NOMO-1 treated with dmso at 0.1 percent for 144 hours (cell line): ENCODE results near the gene PDE6A.

Source experiments
- DNase-seq: peaks from one replicate; lab custom pipeline; 2025; ENCODE audit not compliant: unreplicated experiment; lab: John Stamatoyannopoulos, UW

PDE6A gene

DNA sequence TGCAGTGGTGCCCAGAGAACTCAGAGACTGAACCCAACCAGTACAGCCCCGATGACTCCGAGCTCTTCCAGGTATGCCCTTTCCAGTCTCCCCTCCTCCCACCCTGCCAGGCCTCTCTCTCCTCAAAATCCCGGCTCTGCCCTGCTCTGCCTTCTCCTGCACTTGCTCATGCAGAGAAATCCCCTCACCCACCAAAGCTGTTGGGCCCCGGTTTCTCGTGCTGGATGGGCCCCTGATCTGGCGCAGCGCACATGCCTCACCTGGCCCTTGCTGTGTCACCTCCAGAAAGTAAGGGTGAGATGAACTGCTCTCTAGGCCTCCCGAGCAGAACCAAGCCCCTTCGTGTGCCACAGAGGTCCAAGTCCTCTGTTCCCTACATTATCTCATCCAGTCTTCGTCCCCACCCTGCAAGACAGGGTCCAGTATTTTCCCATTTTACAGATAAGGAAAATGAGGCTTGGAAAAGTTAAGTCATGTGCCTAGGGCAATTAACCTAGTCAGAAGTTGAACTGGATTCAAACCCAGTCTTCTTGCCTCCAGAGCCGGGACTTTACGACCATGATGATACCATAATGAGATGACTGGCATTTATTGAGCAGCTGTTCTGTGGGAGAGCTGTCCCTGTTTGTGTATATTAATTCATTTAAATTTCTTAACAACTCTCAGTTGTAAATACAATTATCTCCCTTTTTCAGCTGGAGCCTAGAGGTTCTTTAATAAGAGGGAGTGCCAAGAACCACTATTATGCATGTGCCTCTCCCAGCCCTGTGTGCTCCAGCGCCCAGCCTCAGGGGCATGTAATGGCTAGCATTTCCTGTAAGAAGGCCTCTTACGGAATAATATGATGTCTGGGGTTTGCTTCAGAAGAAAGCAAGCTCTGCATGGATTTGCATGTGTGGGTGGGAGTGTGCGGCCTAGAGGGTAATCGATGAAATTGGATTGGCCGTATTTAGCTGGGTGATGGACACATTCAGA lies 123.8 kb downstream of the PDE6A start:
- DNase-seq, result no peak

DNA sequence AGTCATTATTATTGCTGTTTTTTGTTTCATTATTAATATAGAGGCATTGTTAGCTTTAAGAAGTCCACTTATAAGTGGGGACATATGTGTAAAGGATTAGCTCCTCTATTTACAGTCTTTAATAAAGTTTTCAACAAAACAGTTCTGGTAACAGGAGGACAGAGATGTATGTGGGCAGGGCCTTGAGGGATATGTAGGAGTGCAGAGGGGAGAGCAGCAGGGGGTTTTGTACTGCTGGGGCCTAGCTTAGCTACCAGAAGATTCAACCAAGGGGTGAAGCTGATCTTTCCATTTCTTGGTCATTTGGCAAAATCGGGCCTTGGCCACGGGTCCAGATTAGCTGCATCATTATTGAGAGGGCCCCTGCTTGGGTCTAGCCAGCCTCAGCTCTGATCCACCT lies 124.6 kb downstream of the PDE6A start:
- no peak for DNase-seq

DNA sequence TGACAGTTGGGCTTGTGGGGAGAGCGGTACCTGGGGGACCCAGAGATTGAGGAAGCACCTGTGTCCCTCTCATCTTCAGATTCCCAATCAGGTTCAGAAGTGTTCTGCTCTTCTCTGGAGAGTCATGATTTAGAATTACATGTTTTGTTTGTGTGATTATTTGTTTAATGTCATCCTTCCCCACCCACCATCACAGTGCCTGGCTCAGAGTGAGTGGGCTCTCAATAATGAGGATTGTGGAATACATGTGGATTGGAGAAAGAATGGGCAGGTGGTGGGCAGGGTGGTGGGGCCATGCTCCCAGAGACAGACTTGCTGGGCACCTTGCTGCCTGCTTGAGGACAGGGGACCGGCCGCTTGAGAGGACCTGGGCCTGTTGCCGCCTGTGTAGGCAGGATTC lies 126.5 kb downstream of the PDE6A start:
- no peak for DNase-seq

DNA sequence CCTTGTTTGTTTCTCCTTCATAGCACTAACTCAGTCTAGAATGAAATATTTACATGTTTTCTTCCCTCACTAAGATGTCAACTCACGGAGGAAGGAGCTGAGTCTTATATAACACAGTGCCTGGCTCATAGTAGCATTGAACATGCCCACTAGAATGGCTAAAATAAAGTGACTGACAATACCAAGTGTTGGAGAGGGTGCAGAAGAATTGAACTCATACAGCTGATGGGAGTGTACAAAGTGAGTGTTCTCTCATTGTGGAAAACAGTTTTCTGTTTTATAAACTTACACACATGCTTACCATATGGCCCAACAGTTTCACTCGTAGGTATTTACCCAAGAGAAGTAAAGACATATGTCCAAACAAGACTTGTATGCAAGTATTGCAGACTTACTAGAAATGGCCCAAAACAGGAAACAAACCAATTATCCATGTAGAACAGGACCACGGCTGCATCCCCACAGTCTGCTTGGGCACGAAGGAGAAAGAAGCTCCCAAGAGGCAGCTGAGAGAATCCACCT lies 127.0 kb downstream of the PDE6A start:
- DNase-seq, result no peak

DNA sequence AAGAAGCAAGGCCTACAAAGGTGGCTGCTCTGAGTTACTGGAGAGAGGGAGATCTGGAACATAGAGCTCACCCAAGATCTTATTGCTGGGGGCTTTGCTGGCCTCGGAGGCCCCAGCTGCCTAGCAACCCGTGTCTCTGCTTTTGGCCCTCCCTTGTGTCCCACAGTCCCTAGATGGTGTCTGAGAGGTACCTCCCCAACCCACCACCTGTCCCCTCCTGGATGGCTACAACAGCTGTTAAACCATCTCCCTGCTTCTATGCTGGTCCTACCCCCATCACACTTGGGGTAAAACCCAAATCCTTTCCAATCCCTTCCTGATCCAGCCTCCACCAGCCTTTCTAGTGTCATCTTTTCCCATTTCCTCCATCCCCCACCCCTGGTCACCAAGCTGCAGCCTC lies 127.9 kb downstream of the PDE6A start:
- no peak for DNase-seq

DNA sequence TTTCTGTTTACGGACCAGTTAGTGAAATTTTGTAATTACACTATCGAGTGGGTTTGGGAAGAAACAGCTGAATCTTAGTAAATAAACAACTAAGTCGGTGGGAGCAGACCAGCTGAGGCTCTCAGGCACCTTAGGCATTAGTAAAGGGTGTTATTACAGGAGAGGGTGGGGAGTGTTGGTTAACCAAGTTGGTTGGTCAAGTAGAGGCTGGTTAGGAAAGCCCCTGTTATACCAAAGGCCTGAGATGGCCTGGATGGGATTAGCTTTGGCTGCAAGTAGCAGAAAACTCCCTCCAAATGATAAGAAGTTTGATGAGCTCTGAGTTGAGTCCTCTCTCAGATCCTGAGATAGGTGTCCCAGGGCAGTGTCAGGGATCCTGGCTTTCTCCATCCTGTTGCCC lies 133.1 kb downstream of the PDE6A start:
- DNase-seq, result no peak

DNA sequence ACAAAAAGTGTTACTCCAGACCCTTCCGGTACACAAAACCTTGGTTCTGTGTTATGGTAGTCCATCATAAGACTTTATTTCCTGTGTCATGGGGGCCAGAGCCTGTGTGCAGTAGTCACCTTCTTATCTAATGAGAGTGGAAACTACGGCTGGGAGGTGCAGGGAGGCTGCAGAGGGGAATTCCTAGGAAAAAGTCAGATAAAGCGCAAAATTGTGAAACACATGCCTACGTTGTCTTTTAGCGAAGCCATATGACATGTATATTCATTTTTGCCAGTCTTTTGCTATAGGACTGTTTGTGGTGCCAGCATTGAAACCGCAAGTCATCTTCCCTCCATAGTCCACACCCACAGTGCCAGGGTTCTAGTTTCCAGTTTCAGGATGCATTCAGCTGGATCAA lies 133.7 kb downstream of the PDE6A start:
- no peak for DNase-seq

DNA sequence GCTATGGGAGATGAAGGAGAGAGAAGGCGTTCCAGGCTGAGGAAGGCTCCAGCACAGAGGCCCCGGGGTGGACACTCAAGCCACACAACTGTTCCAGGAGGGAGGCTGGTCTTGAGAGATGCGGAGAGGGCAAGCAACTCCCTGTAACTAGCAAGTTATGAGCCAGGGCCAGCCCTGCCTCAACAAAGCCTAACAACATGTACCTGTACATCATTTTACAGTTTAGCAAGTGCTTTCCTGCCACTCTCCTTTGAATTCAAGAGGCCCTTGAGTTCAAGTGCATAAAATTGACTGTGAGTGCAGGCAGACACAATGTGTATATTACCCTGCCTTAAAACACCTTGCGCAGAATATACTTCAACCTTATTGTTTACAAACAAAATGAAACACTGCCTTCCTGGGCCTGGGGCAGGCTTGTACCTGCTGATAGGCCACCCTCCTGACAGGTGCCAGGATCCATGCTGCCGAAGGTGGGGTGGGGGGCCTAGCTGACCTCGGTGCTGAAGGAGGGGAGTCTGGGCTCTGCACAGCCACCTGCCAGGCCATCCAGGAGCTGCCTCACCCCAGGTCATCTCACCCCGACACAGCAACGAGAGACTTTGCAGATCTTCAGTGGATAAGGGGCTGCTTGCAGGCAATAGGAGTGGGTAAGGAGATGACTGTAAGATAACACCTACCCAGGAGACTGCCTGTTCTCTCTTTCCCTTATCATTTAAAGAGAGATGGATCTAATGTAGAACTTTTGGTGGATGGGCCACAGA lies 134.5 kb downstream of the PDE6A start:
- DNase-seq, result no peak

DNA sequence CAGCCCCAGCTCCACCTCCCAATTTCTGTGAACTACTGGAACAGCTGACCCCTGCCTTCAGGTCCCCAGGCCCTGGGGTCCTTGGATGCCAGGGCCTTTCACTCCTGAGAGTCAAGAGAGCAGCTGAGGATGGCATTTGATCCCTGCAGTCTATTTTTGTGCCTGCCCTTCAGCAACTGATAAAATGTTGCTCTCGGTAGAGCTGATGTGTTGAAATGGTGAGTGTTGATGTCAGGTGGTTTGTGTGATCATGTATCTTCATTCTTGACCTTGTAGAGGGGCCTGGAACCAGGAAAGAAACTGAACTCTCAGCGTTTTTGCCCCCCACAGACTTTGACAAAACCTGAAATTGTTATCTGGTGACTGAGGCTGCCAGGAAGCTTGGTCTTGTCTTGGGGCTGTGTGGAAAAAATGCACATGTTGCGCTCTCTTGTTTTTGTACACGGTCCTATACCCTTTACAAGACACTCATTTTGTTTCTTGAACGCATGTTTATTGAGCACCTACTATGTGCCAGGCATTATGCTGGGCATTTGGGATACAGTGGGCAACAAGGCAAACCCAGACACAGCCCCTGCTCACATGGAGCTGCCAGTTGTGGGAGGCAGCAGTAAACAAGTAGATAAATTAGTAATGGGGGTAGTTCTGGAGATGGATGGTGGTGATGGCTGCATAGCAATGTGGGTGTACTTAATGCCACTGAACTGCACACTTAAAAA lies 136.2 kb downstream of the PDE6A start:
- no peak for DNase-seq
